HepG2 (cell line): ENCODE results near the gene RNASE13. TPM values are rescaled to one million over a fixed set of nuclear protein-coding genes. Genes with fewer than 3 reads are reported as not detected.

ENCODE experiments used
- CEBPZ ChIP-seq: IDR thresholded peaks from 2 replicates; pipeline ENCODE4 v1.6.1; 2012; ENCODE audit warnings: low read length, improper control_type of control experiment
- GABPA ChIP-seq, 2 experiments: IDR thresholded peaks; 2 replicates each; pipeline ENCODE4 v1.6.1; 2011 to 2016; ENCODE audit warnings: low read depth in 2 of 2, low read length in 1 of 2, missing biosample characterization in 1 of 2, missing genetic modification characterization in 1 of 2
- HIVEP1 ChIP-seq: sonication (generic); formaldehyde crosslinking; IDR thresholded peaks from 2 replicates; pipeline ENCODE4 v1.4.0; 2020; ENCODE audit warnings: mild to moderate bottlenecking, missing genetic modification reagents
- IKZF5 ChIP-seq: IDR thresholded peaks from 2 replicates; pipeline ENCODE4 v1.6.1; 2018; ENCODE audit warnings: missing genetic modification reagents, mild to moderate bottlenecking, missing compliant biosample characterization
- IRF9 ChIP-seq: sonication (generic); formaldehyde crosslinking; IDR thresholded peaks from 2 replicates; pipeline ENCODE4 v1.8.0; 2022; ENCODE audit warnings: missing genetic modification reagents, mild to moderate bottlenecking, borderline replicate concordance
- MED1 ChIP-seq: sonication (generic); formaldehyde crosslinking; IDR thresholded peaks from 2 replicates; pipeline ENCODE4 v1.4.0; 2020; ENCODE audit warnings: missing genetic modification reagents
- NCOA1 ChIP-seq: sonication (generic); formaldehyde crosslinking; IDR thresholded peaks from 2 replicates; pipeline ENCODE4 v1.9.0; 2021; ENCODE audit warnings: missing genetic modification reagents
- PATZ1 ChIP-seq: sonication (generic); formaldehyde crosslinking; IDR thresholded peaks from 2 replicates; pipeline ENCODE4 v1.4.0; 2020; ENCODE audit warnings: missing genetic modification reagents
- PBX2 ChIP-seq: IDR thresholded peaks from 2 replicates; pipeline ENCODE4 v1.6.1; 2016; ENCODE audit warnings: control low read depth
- STAT5B ChIP-seq: sonication (generic); formaldehyde crosslinking; IDR thresholded peaks from 2 replicates; pipeline ENCODE4 v1.4.0; 2020; ENCODE audit warnings: missing genetic modification reagents
- TAF1 ChIP-seq: sonication (generic); formaldehyde crosslinking; IDR thresholded peaks from 2 replicates; pipeline ENCODE4 v1.4.0; 2020; ENCODE audit warnings: missing genetic modification reagents
- TFDP1 ChIP-seq: IDR thresholded peaks from 2 replicates; pipeline ENCODE4 v1.6.1; 2016; ENCODE audit warnings: missing compliant biosample characterization, missing genetic modification reagents, borderline replicate concordance
- ZFP41 ChIP-seq: sonication (generic); formaldehyde crosslinking; IDR thresholded peaks from 2 replicates; pipeline ENCODE4 v1.4.0; 2020; ENCODE audit warnings: mild to moderate bottlenecking, missing genetic modification reagents, borderline replicate concordance
- ZNF335 ChIP-seq: sonication (generic); formaldehyde crosslinking; IDR thresholded peaks from 2 replicates; pipeline ENCODE4 v1.4.0; 2020; ENCODE audit warnings: missing genetic modification reagents
- ZNF431 ChIP-seq: sonication (generic); formaldehyde crosslinking; IDR thresholded peaks from 2 replicates; pipeline ENCODE4 v1.9.0; 2022; ENCODE audit warnings: missing genetic modification reagents, low read depth, mild to moderate bottlenecking, borderline replicate concordance
- ZNF451 ChIP-seq: sonication (generic); formaldehyde crosslinking; IDR thresholded peaks from 2 replicates; pipeline ENCODE4 v1.5.0; 2020; ENCODE audit warnings: mild to moderate bottlenecking, missing genetic modification reagents
- ZNF607 ChIP-seq: sonication (generic); formaldehyde crosslinking; IDR thresholded peaks from 2 replicates; pipeline ENCODE4 v1.5.1; 2020; ENCODE audit warnings: missing genetic modification reagents, mild to moderate bottlenecking, borderline replicate concordance
- ZNF619 ChIP-seq: sonication (generic); formaldehyde crosslinking; IDR thresholded peaks from 2 replicates; pipeline ENCODE4 v1.4.0; 2020; ENCODE audit warnings: mild to moderate bottlenecking, missing genetic modification reagents
- polyA plus RNA-seq, 8 experiments: library from polyadenylated mRNA; depleted of rRNA in 3 of 8; stranded (reverse) in 7 of 8; unstranded in 1 of 8; fragments of >200 nt; fragmentation: Illumina TruSeq in 4 of 8; extraction: Trizol in 4 of 8; gene quantifications; 2 replicates each; pipeline versions ENCODE4 v1.2.1 to v1.2.3, GENCODE V29; 2011 to 2016; ENCODE audit warnings: low read depth in 4 of 8, missing spikeins in 1 of 8, mixed read lengths in 1 of 8; ENCODE audit not compliant: insufficient read depth in 1 of 8
- total RNA-seq, 5 experiments: library from RNA; depleted of rRNA; stranded (reverse); fragments of >200 nt; fragmentation: Illumina TruSeq; extraction: Trizol; gene quantifications; 2 replicates each; pipeline ENCODE4 v1.2.3, GENCODE V29; 2016; ENCODE audit warnings: low read depth in 1 of 5

The RNASE13 gene
- total and polyA plus RNA-seq, 2 of the 13 experiments (the other 11 are each of a cell fraction or from before 2014, with no cell fraction given), result 1.0 TPM; not detected in 1

- TF ChIP-seq IRF9 (CRISPR knock-in tag), result peak; percentile 43; the same call in 1 of the 2 replicates
- TF ChIP-seq TFDP1 (CRISPR knock-in tag), result peak; percentile 23; the same call in 1 of the 2 replicates
- TF ChIP-seq ZNF451 (CRISPR knock-in tag), result 0 out of 2 replicates have a peak, but pooled peaks have one; percentile 48
- TF ChIP-seq GABPA (IDR thresholded peaks at IDR 0.05; ENCODE audit: low read depth, low read length), result no peak
- TF ChIP-seq GABPA (CRISPR knock-in tag; IDR thresholded peaks at IDR 0.05; ENCODE audit: low read depth), result peak; percentile 42; the same call in 1 of the 2 replicates
- TF ChIP-seq NCOA1 (CRISPR knock-in tag), result no peak
- TF ChIP-seq ZFP41, result 0 out of 2 replicates have a peak, but pooled peaks have one; percentile 45
- TF ChIP-seq IKZF5, result peak; percentile 47; the same call in 1 of the 2 replicates
- TF ChIP-seq STAT5B (CRISPR knock-in tag), result no peak
- TF ChIP-seq ZNF431 (CRISPR knock-in tag), result no peak
- no peak for TF ChIP-seq MED1
- no peak for TF ChIP-seq ZNF607 (CRISPR knock-in tag)
- no peak for TF ChIP-seq ZNF335
- no peak for TF ChIP-seq PBX2
- no peak for TF ChIP-seq HIVEP1
- peak; percentile 57; the same call in 1 of the 2 replicates for TF ChIP-seq PATZ1 (CRISPR knock-in tag)
- no peak for TF ChIP-seq ZNF619 (CRISPR knock-in tag)
- TF ChIP-seq TAF1 (CRISPR knock-in tag), result peak; percentile 17; the same call in 1 of the 2 replicates
- TF ChIP-seq CEBPZ, result no peak
Observed at GRCh38 chr14:21071225-21072030, 36.8 kb upstream of the RNASE13 start (continued).
